Activated CD8-positive, alpha-beta memory T cell treated with anti-CD3 and anti-CD28 coated beads, Interleukin-2, amount 50 U/mL, for 24 hours (primary cell): Measurements from ENCODE around the gene TNK1.
"Not testable (repeated sequence)": the region's sequence is repeated elsewhere in the genome, so short reads cannot be mapped to it uniquely, and the experiment has no call there.

Source experiments
- DNase-seq: peaks from one replicate; pipeline ENCODE4 v3.0.0-alpha.2; 2020; ENCODE audit errors: extremely low read depth

Gene TNK1

DNA sequence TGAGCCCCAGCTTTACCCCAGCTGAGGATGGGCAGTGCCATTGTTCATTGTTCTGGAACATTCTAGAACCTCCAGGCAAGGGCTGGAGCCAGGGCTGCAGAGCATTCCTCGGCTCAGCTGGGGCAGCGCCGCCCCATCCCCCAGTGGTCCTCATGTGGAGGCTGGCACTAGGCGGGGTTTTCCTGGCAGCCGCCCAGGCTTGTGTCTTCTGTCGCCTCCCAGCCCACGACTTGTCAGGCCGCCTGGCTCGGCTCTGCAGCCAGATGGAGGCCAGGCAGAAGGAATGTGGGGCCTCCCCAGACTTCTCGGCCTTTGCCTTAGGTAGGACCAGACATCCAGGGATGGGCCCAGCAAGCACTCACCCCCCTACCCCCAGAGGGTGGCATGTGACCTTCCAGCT lies 25.8 kb upstream of the TNK1 start, which contains the start of gene TMEM95:
Gene TMEM95 (plus strand): TSS at position 104 of the 400 bp plus-strand sequence. CDS start 49 bp downstream, at position 153.
- no peak for DNase-seq

DNA sequence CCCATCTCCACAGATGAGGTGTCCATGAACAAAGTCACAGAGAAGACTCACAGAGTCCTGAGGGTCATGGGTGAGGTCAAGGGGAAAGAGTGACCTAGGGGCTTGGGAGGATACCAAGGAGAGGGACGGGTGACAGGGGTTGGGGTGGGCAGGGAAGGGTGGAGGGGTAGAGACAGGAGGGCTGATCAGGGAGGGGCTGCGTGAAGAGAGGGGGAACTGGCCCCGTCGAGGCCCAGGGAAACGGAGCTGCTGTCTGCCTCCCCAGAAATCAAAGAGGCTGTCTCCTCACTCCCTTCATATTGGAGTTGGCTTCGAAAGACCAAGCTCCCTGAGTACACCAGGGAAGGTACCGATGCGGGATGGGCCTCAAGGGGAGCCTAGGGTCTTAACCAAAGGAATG lies 25.3 kb upstream of the TNK1 start:
- DNase-seq = no peak

DNA sequence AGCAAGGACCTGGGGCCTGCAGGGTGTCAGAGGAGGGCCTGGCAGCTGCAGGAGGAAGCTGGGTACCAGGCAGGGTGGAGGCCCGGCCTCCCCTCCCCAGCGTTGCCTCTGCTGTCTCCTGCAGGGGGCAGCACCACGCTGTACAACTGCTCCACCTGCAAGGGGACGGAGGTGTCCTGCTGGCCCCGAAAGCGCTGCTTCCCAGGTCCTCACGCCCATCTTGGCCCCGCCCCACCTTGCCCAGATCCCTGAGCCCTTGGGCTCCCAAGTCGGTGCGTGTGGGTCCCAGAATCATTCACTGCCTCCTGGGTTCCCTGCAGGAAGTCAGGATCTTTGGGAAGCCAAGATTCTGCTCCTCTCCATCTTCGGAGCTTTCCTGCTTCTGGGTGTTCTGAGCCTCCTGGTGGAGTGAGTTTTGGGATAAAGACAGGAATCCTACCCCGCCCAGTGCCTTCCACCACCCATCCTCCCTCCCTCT lies 24.8 kb upstream of the TNK1 start:
- peak; percentile 50 for DNase-seq

DNA sequence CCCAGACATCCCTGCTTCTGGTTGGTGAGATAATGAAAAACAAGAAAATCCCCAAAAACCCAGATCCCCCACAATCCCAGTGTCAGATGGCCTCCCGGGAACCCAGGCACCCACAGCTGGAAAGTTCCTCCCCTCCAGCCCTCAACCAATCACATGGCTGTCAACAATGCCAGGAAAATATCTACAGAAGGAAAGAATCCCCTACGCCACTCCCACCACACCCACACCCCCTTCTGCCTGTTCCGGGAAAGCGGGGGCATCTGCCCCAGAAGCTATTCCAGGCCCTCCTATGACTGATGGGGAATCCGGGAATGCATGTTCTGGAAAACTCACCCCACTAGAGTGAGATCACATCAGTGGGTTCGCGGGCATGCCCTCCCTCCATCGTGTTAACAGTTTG lies 24.1 kb upstream of the TNK1 start:
- DNase-seq = no peak

DNA sequence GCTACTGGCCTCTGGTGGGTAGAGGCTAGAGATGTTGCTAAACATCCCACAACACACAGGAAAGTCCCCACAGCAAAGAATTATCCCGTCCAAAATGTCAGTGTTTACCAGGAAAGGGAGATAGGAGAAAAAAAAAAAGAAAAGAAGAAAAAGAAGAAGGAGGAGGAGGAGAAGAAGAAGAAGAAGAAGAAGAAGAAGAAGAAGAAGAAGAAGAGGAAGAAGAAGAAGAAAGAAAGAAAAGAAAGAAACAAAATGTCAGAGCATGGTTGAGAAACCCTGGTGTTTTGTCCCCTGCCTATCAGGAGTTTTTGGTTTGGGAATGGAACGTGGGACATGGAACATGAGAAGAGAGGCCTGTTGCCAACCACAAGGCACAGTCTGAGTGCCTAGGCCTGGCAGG lies 23.5 kb upstream of the TNK1 start:
- no peak for DNase-seq

DNA sequence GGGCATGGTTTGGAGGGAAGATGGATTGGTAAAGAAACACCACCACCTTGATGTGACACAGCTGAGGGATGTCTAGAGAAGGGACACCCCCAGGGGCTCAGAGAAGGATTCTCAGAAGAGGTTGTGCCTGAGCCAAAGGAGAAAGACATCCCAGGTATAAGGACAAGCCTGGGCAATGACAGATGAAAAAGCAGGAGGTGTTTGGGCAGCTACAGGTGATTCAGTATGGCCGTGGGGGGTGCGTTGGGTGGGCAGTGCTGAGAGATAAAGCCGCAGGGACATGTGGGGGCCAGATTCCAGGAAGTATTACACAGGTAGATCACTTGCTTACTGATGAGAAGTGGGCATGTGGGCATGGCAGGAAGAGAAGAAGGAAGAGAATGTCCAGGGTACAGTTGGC lies 19.0 kb upstream of the TNK1 start:
- no peak for DNase-seq

DNA sequence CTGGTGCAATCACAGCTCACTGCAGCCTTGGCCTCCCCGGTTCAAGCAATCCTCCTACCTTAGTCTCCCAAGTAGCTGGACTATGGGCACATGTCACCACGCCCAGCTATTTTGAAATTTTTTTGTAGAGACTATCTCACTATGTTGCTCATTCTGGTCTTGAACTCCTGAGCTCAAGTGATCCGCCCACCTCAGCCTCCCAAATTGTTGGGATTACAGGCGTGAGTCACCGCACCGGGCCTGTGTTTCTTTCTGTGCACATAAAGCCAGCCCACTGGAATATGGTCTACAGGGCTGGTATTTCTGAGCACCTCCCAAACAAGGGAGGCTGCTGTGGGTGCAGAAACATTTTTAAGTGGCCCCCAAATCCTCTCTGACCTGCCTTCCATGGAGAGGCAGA lies 17.6 kb upstream of the TNK1 start:
- no peak for DNase-seq

DNA sequence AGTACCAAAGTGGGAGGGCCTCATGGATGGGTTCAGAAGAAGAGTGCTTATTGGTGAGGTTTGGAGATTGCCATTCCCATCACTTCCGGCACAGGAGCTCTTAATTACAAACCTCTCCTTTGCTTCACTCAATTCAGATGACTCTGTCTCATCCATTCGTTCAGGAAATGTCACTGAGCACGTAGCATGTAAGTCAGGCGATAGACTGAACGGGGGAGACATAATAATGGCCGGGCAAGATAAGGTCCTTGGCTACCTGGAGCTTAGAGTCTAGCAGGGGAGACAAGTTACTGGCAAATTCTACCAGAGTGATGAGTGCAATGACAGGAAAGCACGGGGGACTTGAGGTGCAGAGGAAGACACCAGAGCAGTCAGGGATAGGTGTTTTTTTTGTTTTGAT lies 14.9 kb upstream of the TNK1 start:
- not testable (repeated sequence) for DNase-seq

DNA sequence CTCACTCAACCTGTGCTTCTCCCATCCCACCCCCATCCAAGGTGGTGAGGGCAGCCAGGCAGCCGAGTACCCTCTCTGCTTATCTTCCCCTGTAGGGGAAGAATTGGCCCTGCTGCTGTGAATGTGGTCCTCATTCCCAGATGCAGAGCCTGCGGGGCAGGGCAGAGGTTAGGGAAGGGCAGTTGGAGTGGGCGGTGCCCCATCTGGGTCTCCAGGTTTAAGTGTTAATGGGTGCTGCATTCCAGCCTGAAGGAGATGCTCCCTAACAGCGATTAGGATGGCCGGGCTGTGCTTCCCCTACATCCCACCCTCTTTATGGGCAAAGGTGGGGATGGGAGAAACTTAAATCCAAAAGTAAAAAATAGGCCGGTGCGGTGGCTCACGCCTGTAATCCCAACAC lies 13.8 kb upstream of the TNK1 start:
- no peak for DNase-seq

DNA sequence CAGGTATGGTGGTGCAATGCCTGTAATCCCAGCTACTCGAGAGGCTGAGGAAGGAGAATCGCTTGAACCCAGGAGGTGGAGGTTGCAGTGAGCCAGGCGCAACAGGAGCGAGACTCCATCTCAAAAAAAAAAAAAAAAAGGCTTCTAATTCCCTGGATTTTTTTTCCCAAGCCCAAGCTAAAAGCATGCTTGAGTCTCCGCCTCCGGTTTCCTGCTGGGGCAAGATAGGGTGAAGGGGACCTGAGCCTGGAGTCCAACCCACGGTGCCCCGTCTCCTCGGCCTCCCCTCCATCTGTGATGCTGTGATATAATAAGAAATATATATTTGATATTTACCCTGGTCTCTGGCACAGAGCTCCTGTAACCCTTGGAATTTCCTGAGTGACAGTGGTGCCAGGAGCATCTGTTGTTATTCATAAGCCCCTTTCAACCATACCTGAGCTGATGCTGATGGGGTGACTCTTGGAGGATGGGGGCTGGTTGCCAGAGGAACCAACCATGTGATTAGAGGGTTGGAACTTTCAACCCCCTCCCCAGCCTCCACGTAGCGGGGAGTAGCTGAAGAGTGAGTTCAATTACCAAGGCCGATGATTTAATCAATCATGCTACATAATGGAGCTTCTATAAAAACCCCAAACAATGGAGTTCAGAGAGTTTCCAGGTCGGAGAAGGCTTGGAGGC lies 12.8 kb upstream of the TNK1 start:
- no peak for DNase-seq

DNA sequence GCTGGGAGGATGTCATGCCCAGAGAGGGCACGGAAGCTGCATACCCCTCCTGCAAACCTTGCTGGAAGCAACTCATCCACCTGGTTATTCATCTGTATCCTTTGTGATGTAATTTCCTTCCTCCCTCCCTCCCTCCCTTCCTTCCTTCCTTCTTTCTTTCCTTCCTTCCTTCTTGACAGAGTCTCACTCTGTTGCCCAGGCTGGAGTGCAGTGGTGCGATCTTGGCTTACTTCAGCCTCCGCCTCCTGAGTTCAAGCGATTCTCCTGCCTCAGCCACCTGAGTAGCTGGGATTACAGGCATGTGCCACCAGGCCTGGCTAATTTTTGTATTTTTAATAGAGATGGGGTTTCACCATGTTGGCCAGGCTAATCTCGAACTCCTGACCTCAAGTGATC lies 12.3 kb upstream of the TNK1 start:
- DNase-seq = not testable (repeated sequence)

DNA sequence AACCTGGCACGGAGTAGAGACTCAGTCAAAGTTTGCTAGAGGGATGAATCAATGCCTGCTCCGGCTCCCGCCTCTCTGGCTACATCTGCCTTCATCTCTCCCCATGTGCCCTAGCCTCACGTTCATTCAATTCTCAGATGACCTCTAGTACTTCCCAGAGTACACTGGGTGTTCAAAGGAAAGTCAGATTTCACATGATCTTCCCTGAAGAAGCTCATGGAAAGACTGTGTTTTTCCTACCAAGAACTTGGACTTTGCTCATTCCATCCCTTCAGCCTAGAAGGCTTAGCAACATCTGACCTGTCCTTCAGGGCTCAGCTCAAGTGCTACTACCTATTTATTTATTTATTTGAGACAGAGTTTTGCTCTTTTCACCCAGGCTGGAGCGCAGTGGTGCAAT lies 11.1 kb upstream of the TNK1 start:
- no peak for DNase-seq

DNA sequence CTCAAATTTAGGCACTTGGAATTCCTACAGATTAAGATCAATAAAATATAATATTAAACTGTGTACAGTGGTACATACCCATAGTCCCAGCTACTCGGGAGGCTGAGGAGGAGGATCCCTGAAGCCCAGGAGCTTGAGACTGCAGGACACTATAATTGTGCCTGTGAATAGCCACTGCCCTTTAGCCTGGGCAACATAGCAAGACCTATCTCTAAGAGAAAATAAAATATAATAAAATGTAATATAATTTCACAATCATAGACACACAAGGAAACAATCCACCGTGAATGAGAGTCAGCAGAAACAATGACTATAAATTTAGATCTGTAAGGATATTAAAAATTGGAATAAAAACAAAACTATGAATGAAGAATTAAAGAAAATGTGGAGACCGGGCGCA lies 10.0 kb upstream of the TNK1 start:
- DNase-seq = no peak

DNA sequence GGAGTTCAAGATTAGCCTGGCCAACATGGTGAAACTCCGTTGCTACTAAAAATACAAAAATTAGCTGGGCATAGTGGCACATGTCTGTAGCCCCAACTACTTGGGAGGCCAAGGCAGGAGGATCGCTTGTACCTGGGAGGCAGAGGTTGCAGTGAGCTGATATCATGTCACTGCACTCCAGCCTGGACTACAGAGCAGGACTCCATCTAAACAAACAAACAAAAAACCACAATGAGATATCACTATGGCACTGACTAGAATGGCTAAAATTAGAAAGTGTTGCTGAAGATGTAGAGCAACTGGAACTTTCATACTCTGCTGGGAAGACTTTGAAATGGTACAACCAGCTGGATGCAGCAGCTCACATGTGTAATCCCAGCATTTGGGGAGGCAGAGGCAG lies 6.5 kb upstream of the TNK1 start:
- no peak for DNase-seq

DNA sequence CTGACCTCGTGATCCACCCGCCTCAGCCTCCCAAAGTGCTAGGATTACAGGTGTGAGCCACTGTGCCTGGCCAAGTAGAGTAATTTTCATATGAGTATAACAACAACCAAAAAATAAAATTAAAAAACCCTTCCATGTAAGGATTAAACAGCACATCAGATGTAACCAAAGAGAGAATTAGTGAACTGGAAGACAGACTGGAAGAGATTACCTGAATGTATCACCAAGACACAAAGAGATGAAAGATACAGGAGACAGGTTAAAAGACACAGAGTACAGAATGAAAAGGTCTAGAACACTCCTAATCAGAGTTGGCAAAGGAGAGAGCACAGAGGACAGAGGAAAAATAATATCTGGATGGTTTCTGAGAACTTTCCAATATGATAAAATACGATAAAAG lies 1.8 kb upstream of the TNK1 start:
- DNase-seq = no peak

DNA sequence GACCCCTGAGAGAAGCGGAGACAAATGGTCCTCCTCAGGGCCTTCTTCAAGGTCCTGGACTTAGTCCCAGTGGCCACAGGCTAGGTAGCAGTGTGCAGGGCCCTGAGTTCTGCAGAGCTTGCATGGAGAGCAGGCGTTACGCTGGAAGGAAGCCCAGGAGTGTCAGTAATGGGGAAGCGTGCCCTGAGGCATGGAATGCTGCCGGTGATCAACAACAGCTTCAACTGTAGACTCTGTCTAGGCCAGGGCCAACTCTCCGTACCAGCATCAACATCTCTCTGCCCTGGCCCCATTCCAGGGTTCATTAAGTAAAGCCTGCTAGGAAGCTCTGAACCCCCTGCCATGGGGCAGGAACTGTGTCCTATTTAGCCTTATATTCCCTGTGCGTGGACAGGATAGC lies 568 bp upstream of the TNK1 start:
- DNase-seq = no peak

DNA sequence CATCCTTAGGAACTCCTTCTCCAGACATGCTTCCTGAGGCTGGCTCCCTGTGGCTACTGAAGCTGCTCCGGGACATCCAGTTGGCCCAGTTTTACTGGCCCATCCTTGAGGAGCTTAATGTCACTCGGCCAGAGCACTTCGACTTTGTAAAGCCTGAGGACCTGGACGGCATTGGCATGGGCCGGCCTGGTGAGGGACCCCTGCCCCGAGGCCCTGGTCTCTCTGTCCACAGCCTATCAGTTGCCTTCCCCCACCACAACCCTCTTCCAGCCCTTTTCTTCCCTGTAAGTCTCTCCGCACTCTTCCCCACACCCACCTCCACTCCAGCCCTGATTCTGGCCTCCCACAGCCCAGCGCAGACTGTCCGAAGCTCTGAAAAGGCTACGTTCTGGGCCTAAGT lies 2.0 kb downstream of the TNK1 start:
- DNase-seq = no peak

DNA sequence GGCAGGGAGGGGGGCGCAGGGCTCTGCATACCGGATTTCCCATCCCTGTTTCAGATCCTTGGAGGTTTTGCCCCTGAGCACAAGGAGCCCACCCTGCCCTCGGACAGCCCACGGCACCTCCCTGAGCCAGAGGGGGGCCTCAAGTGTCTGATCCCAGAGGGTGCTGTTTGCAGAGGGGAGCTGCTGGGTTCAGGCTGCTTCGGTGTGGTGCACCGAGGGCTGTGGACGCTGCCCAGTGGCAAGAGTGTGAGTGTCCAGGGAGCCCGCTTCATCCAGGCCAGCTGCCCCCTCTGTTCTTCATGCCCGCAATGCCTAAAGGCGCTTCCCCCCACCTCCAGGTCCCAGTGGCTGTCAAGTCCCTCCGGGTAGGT lies 2.5 kb downstream of the TNK1 start:
- DNase-seq = no peak

DNA sequence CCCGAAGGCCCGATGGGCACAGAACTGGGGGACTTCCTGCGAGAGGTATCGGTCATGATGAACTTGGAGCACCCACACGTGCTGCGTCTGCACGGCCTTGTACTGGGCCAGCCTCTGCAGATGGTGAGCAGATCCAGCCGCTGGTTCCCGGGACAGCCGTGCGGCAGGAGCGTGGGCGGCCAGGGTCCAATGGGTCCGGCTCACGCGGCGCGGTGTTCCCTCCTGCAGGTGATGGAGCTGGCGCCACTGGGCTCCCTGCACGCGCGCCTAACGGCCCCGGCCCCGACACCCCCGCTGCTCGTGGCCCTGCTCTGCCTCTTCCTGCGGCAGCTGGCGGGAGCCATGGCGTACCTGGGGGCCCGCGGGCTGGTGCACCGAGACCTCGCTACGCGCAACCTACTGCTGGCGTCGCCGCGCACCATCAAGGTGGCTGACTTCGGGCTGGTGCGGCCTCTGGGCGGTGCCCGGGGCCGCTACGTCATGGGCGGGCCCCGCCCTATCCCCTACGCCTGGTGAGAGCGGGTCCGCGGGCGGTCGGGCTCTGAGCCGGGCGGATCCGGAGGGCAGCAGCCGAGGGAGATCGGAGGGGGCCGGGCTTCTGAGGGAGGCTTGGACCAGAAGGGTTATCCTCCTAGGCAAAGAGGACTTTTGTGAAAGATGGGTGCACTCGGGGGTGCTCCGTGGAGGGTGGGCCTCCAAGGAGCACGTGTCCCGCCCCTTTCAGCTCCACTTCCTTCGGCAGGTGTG lies 3.0 kb downstream of the TNK1 start:
- peak; percentile 26 for DNase-seq

DNA sequence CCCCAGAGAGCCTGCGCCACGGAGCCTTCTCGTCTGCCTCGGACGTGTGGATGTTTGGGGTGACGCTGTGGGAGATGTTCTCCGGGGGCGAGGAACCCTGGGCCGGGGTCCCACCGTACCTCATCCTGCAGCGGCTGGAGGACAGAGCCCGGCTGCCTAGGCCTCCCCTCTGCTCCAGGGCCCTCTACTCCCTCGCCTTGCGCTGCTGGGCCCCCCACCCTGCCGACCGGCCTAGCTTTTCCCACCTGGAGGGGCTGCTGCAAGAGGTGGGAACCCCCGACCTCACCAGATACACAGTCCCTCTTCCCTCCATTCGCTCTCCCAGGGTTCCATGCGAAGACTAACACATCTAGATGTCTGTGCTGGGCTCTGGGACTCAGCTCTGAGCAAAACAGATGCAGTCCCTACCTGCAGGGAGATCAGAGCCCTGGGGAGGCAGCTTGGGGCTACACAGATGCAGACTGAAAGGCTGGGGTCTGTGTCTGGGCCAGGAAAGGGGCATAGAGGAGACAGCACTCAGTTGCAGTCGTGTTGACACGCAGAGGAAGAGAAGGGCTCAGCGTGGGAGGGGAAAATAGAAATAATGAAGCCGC lies 3.7 kb downstream of the TNK1 start:
- no peak for DNase-seq

DNA sequence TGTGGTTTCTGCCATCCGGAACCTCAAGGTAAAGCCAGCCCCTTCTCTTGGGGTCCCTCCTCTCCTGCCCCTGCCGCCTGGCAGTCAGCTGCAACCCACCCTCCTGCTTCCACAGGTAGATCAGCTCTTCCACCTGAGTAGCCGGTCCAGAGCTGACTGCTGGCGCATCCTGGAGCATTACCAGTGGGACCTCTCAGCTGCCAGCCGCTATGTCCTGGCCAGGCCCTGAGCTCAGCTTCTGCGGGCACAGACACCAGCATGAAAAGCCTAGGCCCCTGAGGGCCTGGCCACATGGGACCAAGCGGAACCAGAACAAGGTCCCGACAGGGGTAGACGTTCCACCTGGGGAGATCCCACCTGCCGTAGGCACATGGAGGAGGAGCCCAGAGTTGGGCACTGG lies 8.0 kb downstream of the TNK1 start:
- no peak for DNase-seq

DNA sequence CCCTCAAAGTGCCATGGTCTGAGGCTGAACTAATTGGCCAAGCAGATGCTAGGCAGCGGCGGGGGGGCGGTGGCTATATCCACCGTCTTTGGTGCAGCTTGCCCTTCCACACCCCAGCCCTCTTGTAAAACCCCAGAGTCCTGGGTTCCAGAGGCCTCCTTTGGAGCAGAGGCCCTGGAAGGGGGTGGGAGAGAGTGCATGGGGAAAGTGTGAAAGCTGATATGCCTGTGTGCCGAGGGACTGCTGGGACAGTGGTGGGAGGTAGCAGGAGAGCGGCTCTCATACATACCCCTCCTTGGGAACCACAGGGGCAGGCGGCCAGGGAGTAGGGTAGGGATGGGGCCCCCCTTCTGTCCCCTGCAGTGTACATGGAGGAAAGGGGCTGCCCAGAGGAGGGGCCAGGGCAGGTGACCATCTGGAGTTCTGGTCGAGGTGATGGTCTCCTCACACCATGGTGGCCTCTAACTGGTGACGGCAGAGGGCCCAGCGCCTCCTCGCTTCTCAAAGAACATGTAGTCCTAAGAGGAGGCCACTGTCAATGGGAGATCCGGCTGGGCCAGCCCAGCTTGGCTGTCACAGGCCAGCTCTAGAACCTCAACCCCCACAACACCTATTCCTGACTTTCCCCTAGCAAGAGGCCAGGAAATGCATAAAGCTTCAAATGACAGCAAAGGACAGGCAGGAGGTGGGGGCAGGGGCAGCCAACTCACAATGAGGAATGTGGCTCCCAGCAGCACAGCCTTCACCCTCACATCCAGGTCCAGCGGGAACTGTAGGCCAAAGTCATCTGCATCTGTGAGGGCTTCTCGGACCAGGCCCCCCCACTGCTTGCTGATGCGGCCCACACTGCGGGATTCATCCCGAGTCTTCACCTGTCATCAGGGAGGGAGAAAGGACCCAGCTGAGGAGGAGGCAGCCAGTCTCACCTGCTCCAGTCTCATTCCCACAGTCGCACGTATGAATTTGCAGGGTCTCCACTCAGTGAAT lies 9.3 kb downstream of the TNK1 start:
- no peak for DNase-seq
